ENCODE data around the gene CXCL17.

Gene CXCL17

GRCh38 chr19:42423462-42424344 lies 19.0 kb downstream of the CXCL17 start:
- peak; percentile 96 for DNase-seq (ENCODE audit: low read depth)

- no peak for DNase-seq (ENCODE audit: low read depth)
Measured at GRCh38 chr19:42422901-42423461, 19.8 kb downstream of the CXCL17 start.

- no peak for DNase-seq (ENCODE audit: low read depth)
Measured at GRCh38 chr19:42422092-42422900, 20.4 kb downstream of the CXCL17 start.

- DNase-seq (ENCODE audit: low read depth), result no peak
Measured at GRCh38 chr19:42421591-42422031, 21.1 kb downstream of the CXCL17 start.

GRCh38 chr19:42421101-42421500 lies 21.6 kb downstream of the CXCL17 start:
- no peak for DNase-seq (ENCODE audit: low read depth)

- DNase-seq (ENCODE audit: low read depth), result peak; percentile 59
Measured at GRCh38 chr19:42420055-42420544, 22.6 kb downstream of the CXCL17 start.

- DNase-seq (ENCODE audit: low read depth), result no peak
Measured at GRCh38 chr19:42419309-42419708, 23.4 kb downstream of the CXCL17 start.

- no peak for DNase-seq (ENCODE audit: low read depth)
Measured at GRCh38 chr19:42412661-42413076, 30.1 kb downstream of the CXCL17 start.

- no peak for DNase-seq (ENCODE audit: low read depth)
Measured at GRCh38 chr19:42412227-42412626, 30.5 kb downstream of the CXCL17 start.

GRCh38 chr19:42411581-42412178 lies 31.1 kb downstream of the CXCL17 start:
- no peak for DNase-seq (ENCODE audit: low read depth)

GRCh38 chr19:42410371-42410770 lies 32.4 kb downstream of the CXCL17 start:
- no peak for DNase-seq (ENCODE audit: low read depth)

- no peak for DNase-seq (ENCODE audit: low read depth)
Measured at GRCh38 chr19:42409477-42409876, 33.3 kb downstream of the CXCL17 start.

- no peak for DNase-seq (ENCODE audit: low read depth)
Measured at GRCh38 chr19:42407816-42408175, 35.0 kb downstream of the CXCL17 start.

- no peak for DNase-seq (ENCODE audit: low read depth)
Measured at GRCh38 chr19:42407085-42407815, 35.5 kb downstream of the CXCL17 start.

GRCh38 chr19:42406111-42406510 lies 36.6 kb downstream of the CXCL17 start:
- DNase-seq (ENCODE audit: low read depth), result no peak

- no peak for DNase-seq (ENCODE audit: low read depth)
Measured at GRCh38 chr19:42403586-42403985, 39.2 kb downstream of the CXCL17 start.

GRCh38 chr19:42402376-42403116 lies 40.2 kb downstream of the CXCL17 start:
- no peak for DNase-seq (ENCODE audit: low read depth)

GRCh38 chr19:42401365-42402303 lies 41.1 kb downstream of the CXCL17 start:
- peak; percentile 70 for DNase-seq (ENCODE audit: low read depth)

- DNase-seq (ENCODE audit: low read depth), result no peak
Measured at GRCh38 chr19:42400404-42400803, 42.3 kb downstream of the CXCL17 start.

Measured in iris pigment epithelial cell (primary cell).